IPS DF 4.7 (cell line): ENCODE measurements around the gene NCKAP5.

ENCODE experiments used
- DNase-seq: peaks from one replicate; pipeline ENCODE4 v3.0.0-alpha.2; 2013; ENCODE audit warnings: low spot score; ENCODE audit errors: extremely low read depth

Gene NCKAP5

GRCh38 chr2:133026536-133027177 lies 541.6 kb downstream of the NCKAP5 start:
- peak; percentile 38 for DNase-seq

- no peak for DNase-seq
These were observed 543.3 kb downstream of the NCKAP5 start for GRCh38 chr2:133025004-133025403.

GRCh38 chr2:133012847-133013734 lies 555.2 kb downstream of the NCKAP5 start:
- DNase-seq, result no peak

- DNase-seq, result no peak
These were observed 563.6 kb downstream of the NCKAP5 start for GRCh38 chr2:133004623-133005022.

GRCh38 chr2:132999421-132999820 lies 568.8 kb downstream of the NCKAP5 start:
- DNase-seq, result no peak

GRCh38 chr2:132998221-132998620 lies 570.0 kb downstream of the NCKAP5 start:
- no peak for DNase-seq

- DNase-seq, result no peak
These were observed 576.7 kb downstream of the NCKAP5 start for GRCh38 chr2:132991471-132992045.

- DNase-seq, result no peak
These were observed 583.5 kb downstream of the NCKAP5 start for GRCh38 chr2:132984731-132985130.

GRCh38 chr2:132980304-132980703 lies 588.0 kb downstream of the NCKAP5 start:
- no peak for DNase-seq

GRCh38 chr2:132979339-132980093 lies 588.7 kb downstream of the NCKAP5 start:
- no peak for DNase-seq

GRCh38 chr2:132978840-132979239 lies 589.4 kb downstream of the NCKAP5 start:
- no peak for DNase-seq

GRCh38 chr2:132977812-132978529 lies 590.3 kb downstream of the NCKAP5 start:
- DNase-seq, result no peak

GRCh38 chr2:132975193-132976105 lies 592.8 kb downstream of the NCKAP5 start:
- DNase-seq, result peak; percentile 1

GRCh38 chr2:132974467-132975095 lies 593.7 kb downstream of the NCKAP5 start:
- DNase-seq, result no peak

- DNase-seq, result no peak
These were observed 596.8 kb downstream of the NCKAP5 start for GRCh38 chr2:132971310-132972061.

GRCh38 chr2:132969371-132969985 lies 598.8 kb downstream of the NCKAP5 start:
- DNase-seq, result no peak

GRCh38 chr2:132965460-132965859 lies 602.8 kb downstream of the NCKAP5 start:
- DNase-seq, result no peak

GRCh38 chr2:132963161-132963560 lies 605.1 kb downstream of the NCKAP5 start:
- DNase-seq, result no peak
